Activated T-cell treated with anti-CD3 and anti-CD28 coated beads, Interleukin-2, amount 50 U/mL, for 24 hours (primary cell): ENCODE measurements around the gene CHPF.

Source experiments
- DNase-seq: peaks from one replicate; pipeline ENCODE4 v3.0.0-alpha.2; 2020
- H3K27ac Mint-ChIP-seq: 2 replicates; pipeline ENCODE4 v1.8.0; 2020; ENCODE audit warnings: mild to moderate bottlenecking, mixed read lengths
- H3K27me3 Mint-ChIP-seq: 2 replicates; pipeline ENCODE4 v1.8.0; 2020; ENCODE audit warnings: mixed read lengths
- H3K36me3 Mint-ChIP-seq: 2 replicates; pipeline ENCODE4 v1.8.0; 2020; ENCODE audit warnings: low read depth, mixed read lengths
- H3K4me1 Mint-ChIP-seq: 2 replicates; pipeline ENCODE4 v1.8.0; 2020; ENCODE audit warnings: low read depth, mixed read lengths
- H3K4me3 Mint-ChIP-seq: 2 replicates; pipeline ENCODE4 v1.8.0; 2020; ENCODE audit warnings: mild to moderate bottlenecking, moderate library complexity, mixed read lengths
- H3K9me3 Mint-ChIP-seq: 2 replicates; pipeline ENCODE4 v1.8.0; 2020; ENCODE audit warnings: mixed read lengths

Gene CHPF, protein sequence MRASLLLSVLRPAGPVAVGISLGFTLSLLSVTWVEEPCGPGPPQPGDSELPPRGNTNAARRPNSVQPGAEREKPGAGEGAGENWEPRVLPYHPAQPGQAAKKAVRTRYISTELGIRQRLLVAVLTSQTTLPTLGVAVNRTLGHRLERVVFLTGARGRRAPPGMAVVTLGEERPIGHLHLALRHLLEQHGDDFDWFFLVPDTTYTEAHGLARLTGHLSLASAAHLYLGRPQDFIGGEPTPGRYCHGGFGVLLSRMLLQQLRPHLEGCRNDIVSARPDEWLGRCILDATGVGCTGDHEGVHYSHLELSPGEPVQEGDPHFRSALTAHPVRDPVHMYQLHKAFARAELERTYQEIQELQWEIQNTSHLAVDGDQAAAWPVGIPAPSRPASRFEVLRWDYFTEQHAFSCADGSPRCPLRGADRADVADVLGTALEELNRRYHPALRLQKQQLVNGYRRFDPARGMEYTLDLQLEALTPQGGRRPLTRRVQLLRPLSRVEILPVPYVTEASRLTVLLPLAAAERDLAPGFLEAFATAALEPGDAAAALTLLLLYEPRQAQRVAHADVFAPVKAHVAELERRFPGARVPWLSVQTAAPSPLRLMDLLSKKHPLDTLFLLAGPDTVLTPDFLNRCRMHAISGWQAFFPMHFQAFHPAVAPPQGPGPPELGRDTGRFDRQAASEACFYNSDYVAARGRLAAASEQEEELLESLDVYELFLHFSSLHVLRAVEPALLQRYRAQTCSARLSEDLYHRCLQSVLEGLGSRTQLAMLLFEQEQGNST

DNA sequence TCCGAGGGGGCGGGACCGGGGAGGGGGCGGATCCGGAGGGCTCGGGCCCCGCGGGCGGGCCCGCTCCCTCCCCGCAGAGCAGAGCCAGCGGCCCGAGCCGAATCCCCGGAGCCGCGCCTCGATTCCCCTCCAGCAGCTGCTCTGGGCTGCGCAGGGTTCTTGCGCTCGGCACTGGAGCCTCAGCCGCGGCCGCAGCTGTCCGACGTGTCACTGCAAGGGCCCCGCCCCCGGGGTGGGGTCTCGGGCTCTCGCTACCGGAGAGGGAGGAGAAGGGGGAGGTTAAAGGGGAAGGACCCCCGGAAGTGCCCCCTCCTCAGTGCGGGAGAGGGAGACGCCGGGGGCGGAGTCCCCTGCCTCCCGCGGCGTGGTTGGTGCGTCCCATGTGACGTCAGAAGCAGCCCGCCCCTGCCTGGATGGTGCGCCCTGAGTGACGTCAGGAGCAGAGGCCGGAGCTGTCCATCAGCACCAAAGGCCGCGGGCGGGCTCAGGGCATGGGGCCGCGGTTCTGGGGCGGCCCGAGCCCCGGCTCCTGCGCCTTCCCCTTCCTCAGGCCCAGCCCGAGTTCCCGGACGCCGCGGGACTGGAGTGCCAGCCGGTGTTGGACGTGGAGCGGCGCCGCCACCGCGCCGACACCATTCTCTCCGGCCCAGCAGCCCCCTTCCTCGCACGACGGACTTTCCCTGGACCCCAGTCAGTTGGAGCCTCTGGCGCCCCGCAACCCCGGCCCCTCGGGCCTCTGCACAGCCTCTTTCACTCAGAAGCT, at the start of gene CHPF, which contains the start of gene TMEM198:
Gene CHPF (minus strand): TSS at position 214 of the 763 bp plus-strand sequence. CDS start 271 bp downstream, outside the sequence.
Gene TMEM198 (plus strand): TSS at position 433 of the 763 bp plus-strand sequence. CDS start 700 bp downstream, outside the sequence.
- DNase-seq = peak; percentile 96
- Mint-ChIP-seq H3K36me3 (peaks cover 31% of the 10 kb centered on the region), H3K9me3 (no peaks in the 10 kb centered on the region), H3K4me3 (peak within 1 kb of the TSS; percentile 90), H3K4me1 (peaks cover 30% of the 10 kb centered on the region), H3K27ac (peak within 1 kb of the TSS; percentile 84), H3K27me3 (peaks cover 21% of the 10 kb centered on the region)

DNA sequence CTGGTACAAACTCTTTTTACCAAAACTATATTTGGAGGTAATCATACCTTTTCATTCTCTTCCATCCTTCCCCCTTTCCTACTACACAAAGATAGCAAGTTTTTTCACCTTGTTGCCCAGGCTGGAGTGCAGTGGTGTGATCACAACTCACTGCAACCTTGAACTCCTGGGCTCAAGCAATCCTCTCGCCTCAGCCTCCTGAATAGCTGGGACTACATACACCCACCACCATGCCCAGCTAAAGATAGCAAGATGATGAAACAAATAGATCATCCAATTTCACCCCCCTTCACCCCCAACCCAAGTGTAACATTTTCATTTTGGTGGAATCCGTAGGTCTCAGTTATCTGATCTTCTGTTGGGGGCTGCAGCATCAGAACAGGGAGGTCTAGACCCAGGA, 49.5 kb upstream of the CHPF start:
- no peak overlapping the region for H3K4me3 Mint-ChIP-seq
- no peaks in the 10 kb centered on the region for H3K9me3 Mint-ChIP-seq
- DNase-seq = no peak
- H3K4me1 Mint-ChIP-seq = peaks cover 8% of the 10 kb centered on the region
- peaks cover 9% of the 10 kb centered on the region for H3K36me3 Mint-ChIP-seq
- H3K27me3 Mint-ChIP-seq = peaks cover 3% of the 10 kb centered on the region
- H3K27ac Mint-ChIP-seq = no peak overlapping the region

DNA sequence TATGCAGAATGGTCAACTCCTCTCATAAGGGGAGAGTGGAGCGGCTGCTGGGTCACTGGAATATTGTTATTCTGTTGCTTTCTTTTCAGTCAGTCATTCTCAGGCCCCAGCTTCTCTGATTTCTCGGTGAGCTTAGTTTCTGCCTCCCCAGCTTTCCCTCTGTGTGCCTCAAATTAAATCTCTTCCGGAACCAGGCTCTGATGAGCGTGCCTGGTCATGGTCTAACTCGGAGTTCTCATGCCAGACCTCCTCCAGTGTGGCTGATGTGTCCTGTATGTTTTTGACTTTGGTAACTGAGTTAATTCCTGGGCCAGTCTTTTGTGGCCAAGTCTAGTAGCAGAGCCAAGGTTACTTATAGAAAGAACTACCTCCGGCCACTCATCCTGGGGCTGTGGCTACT, 49.1 kb upstream of the CHPF start:
- DNase-seq = no peak
- Mint-ChIP-seq H3K36me3 (peaks cover 5% of the 10 kb centered on the region), H3K27me3 (peaks cover 3% of the 10 kb centered on the region), H3K4me1 (peaks cover 6% of the 10 kb centered on the region), H3K27ac (no peak overlapping the region), H3K9me3 (no peaks in the 10 kb centered on the region), H3K4me3 (no peak overlapping the region)

DNA sequence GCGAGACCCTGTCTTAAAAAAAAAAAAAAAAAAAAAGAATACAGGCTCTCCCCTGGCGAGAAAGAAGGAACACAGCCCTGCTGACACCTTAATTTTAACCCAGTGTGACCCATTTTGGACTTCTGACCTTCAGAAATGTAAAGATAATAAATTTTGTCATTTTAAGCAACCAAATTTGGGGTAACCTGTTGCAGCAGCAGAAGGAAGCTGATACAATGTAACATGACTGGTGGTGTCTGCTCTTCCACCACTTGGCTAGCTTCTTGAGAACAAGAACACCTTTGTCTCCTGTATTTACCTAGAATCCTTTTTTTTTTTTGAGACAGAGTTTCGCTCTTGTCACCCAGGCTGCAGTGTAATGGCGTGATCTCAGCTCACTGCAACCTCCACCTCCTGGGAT, 47.5 kb upstream of the CHPF start:
- H3K9me3 Mint-ChIP-seq = no peaks in the 10 kb centered on the region
- H3K36me3 Mint-ChIP-seq = no peaks in the 10 kb centered on the region
- H3K27me3 Mint-ChIP-seq = peaks cover 5% of the 10 kb centered on the region
- DNase-seq = no peak
- H3K27ac Mint-ChIP-seq = no peak overlapping the region
- H3K4me3 Mint-ChIP-seq = no peak overlapping the region
- no peaks in the 10 kb centered on the region for H3K4me1 Mint-ChIP-seq

DNA sequence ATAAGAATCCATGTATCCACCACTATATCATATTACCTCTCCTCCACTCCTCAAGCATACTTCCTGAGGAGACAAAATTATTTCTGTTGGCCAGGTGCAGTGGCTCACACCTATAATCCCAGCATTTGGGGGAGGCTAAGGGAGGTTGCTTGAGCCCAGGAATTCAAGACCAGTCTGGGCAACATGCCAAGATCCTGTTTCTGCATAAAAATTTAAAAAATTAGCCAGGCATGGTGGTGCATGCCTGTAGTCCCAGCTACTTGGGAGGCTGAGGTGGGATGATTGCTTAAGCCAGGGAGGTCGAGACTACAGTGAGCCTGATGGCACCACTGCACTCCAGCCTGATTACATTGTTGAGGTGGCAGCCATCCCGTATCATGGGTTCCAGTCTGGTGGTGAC, 37.7 kb upstream of the CHPF start:
- peaks cover 19% of the 10 kb centered on the region for H3K27me3 Mint-ChIP-seq
- H3K4me1 Mint-ChIP-seq = no peaks in the 10 kb centered on the region
- H3K4me3 Mint-ChIP-seq = no peak overlapping the region
- no peak overlapping the region for H3K27ac Mint-ChIP-seq
- DNase-seq = no peak
- H3K36me3 Mint-ChIP-seq = no peaks in the 10 kb centered on the region
- H3K9me3 Mint-ChIP-seq = no peaks in the 10 kb centered on the region

DNA sequence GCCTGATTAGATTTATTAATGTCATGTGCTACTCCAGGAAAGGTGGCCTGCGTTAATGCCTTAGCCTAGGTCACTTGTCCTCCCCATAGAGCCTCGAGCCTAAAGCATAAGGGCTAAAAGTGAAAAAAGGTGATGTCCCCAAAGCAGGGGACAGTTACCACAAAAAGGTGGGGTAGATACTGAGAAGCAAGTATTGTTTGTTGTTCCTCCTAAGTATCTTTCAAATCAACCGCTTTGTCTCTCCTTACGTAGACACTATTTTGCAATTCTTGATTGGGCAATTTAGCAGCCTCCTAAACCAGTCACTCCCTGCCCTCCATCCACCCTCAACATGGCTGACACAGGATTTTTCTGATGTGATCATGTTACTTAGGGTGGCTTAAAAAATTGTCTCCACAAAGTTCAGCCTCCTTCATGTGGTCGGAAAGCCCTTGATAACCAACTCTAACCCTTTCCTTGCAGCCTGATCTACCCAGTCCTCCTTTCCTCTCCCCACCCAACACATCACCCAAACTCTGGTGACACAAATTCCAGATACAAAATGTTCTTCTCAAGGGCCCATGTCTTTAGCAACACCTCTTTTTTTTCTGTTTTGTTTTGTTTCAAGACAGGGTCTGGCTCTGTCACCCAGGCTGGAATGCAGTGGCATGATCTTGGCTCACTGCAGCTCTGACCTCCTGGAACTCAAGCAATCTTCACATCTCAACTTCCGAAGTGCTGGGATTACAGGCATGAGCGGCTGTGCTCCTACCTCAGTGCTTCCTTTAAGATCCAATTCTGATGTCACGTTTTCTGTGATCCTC, 35.4 kb upstream of the CHPF start:
- H3K9me3 Mint-ChIP-seq = no peaks in the 10 kb centered on the region
- H3K4me1 Mint-ChIP-seq = no peaks in the 10 kb centered on the region
- no peak overlapping the region for H3K27ac Mint-ChIP-seq
- H3K36me3 Mint-ChIP-seq = no peaks in the 10 kb centered on the region
- DNase-seq = no peak
- H3K4me3 Mint-ChIP-seq = no peak overlapping the region
- peaks cover 30% of the 10 kb centered on the region for H3K27me3 Mint-ChIP-seq

DNA sequence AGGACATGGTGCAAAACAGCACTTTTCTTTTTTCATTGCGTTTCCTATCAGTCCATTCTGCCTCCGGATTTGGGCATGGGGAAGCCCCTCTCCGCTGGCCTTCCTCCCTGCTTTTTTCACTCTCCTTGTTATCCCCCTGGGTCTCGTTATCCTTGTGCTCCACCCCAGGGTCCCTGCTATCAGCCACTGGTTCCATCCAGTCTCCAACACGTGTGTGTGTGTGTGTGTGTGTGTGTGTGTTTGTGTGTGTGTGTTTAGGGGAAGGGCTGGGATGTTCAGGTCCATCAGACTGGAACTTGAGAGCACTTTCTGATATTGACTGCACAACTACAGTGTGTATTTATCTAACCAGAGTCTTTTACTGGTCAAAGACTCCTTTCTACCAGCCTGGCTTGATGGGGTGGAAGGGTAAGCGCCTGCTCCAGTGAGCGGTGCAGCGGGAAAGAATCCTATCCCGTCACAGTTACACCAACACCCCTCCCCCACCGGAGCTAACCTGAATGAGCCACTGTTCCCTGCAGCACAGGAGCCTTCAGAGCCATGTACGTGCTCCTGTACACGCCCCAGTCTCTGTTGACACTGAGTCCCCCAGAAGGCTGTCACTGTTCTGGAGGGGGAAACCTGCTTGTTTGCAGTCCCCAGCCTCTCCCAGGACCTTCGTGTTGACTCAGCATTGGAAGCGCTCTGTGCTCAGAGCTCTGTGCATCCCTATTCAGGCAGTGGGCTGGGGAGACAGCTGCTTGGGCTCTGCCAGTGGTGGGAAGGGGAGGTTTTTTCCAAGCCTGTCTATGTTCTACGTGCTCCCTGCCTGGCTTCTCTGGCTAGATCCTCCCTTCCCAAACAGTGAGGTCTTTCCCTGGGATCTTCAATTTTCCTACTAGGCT, 33.1 kb upstream of the CHPF start:
- Mint-ChIP-seq H3K36me3 (no peaks in the 10 kb centered on the region), H3K27ac (no peak overlapping the region), H3K4me1 (no peaks in the 10 kb centered on the region), H3K27me3 (peaks cover 48% of the 10 kb centered on the region), H3K4me3 (no peak overlapping the region), H3K9me3 (no peaks in the 10 kb centered on the region)
- no peak for DNase-seq

DNA sequence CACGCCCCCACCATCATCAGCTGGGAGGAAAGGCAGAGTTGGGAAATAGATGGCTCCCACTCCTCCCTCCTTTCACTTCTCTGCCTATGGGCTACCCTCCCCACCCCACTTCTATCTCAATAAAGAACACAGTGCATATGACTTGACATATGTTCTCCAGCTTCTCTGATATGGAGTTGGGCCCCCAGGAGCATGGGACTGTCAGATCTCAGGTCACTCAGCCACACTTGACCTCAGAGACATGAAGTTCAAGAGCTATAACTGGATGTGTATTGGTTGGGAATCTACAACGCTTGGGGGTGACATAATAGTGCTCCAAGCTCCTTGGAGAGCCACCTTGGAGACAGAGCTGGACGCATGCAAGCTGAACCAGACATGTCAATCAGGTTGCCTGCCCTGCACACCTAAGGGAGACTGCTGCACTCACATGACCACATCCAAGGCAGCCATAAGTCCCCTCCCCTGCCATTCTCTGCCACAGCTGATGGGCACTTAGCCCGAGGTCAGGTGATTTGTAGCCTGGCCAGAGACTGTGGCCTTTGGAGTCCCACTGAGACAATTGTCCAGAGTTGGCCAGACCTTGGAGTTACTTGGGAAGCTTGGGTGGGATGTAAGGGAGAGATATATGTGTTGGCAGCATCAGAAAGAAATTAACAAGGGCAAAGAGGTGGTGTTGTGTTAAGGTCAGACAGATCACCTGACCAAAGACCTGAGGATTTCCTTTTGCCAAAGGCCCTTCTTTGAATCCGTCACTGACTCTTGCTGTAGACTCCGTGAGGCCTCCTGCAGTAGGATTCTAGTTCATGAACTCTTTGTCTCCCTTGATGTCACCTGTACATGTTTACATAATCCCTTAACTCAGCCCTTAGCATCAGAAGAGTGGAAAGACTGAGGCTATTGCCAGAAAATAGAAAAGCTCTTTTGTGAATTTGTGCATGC, 32.2 kb upstream of the CHPF start:
- DNase-seq = no peak
- Mint-ChIP-seq H3K4me3 (no peak overlapping the region), H3K27me3 (peaks cover 52% of the 10 kb centered on the region)

DNA sequence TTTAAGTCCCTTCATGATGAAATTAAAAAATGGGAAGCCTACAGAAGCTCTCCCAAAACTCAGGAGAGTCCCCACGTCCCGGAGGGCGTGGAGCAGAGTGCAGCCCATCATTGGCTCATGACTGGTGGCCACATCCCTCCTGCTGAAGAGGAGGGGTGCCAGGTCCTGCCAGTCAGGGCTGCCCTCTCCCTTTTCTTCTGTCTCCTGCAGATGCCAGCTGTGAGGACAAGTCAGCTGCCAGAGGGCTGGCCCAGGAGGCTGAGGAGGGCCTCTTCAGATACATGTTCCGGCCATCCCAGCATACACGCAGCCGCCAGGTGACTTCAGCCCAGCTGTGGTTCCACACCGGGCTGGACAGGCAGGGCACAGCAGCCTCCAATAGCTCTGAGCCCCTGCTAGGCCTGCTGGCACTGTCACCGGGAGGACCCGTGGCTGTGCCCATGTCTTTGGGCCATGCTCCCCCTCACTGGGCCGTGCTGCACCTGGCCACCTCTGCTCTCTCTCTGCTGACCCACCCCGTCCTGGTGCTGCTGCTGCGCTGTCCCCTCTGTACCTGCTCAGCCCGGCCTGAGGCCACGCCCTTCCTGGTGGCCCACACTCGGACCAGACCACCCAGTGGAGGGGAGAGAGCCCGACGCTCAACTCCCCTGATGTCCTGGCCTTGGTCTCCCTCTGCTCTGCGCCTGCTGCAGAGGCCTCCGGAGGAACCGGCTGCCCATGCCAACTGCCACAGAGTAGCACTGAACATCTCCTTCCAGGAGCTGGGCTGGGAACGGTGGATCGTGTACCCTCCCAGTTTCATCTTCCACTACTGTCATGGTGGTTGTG, 31.1 kb upstream of the CHPF start:
- DNase-seq = no peak
- no peak overlapping the region for H3K4me3 Mint-ChIP-seq
- peaks cover 3% of the 10 kb centered on the region for H3K4me1 Mint-ChIP-seq
- peaks cover 58% of the 10 kb centered on the region for H3K27me3 Mint-ChIP-seq
- H3K9me3 Mint-ChIP-seq = no peaks in the 10 kb centered on the region
- no peaks in the 10 kb centered on the region for H3K36me3 Mint-ChIP-seq
- no peak overlapping the region for H3K27ac Mint-ChIP-seq

More for the DNA sequence above, 32.2 kb upstream of the CHPF start:
- Mint-ChIP-seq H3K27ac (no peak overlapping the region), H3K9me3 (no peaks in the 10 kb centered on the region), H3K4me1 (no peaks in the 10 kb centered on the region), H3K36me3 (no peaks in the 10 kb centered on the region)

DNA sequence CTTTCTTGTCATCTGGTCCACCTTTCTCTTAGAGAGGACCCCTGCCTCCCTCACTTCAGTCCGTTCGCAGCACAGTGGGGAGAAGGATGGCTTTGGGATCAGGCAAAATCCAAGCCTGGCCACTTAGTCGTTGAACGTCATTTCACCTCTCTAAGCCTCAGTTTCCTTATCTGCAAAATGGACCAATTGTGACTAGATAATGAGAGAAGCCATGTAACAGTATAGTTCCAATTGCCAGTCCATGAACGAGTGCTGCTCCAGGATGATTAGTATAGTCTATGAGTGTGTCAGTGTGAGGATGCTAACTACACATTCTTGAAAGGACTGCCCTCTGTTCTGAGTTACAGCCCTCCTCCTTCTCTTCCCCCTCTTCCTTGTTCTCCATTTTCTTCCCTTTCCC, 29.6 kb upstream of the CHPF start:
- H3K4me3 Mint-ChIP-seq = no peak overlapping the region
- H3K27me3 Mint-ChIP-seq = peaks cover 68% of the 10 kb centered on the region

DNA sequence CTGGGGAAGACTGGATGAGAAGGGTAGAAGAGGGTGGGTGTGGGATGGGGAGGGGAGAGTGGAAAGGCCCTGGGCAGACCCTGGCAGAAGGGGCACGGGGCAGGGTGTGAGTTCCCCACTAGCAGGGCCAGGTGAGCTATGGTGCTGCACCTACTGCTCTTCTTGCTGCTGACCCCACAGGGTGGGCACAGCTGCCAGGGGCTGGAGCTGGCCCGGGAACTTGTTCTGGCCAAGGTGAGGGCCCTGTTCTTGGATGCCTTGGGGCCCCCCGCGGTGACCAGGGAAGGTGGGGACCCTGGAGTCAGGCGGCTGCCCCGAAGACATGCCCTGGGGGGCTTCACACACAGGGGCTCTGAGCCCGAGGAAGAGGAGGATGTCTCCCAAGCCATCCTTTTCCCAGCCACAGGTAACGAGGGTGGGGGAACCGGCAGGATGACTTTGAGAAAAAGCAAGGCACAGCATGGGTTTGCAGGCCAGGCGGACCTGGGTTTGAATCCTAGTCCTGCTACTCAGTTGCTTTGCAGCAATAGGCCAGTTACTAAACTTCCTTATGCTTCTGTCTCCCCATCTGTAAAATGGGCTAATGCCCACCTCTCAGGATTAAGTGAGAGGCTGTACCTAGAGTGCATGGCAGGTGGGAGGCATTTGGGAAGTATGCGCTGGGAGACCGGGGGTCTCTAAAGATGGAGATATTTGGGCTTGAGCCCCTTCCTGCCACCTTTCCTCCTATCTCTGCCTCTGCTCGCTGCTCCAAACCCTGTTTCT, 28.8 kb upstream of the CHPF start, which contains the start of gene INHA:
Gene INHA (plus strand): TSS at position 74 of the 765 bp plus-strand sequence. CDS start 65 bp downstream, at position 139.
- H3K36me3 Mint-ChIP-seq = no peaks in the 10 kb centered on the region
- peaks cover 3% of the 10 kb centered on the region for H3K4me1 Mint-ChIP-seq
- peaks cover 71% of the 10 kb centered on the region for H3K27me3 Mint-ChIP-seq

More for the DNA sequence above, 29.6 kb upstream of the CHPF start:
- no peaks in the 10 kb centered on the region for H3K9me3 Mint-ChIP-seq
- peaks cover 3% of the 10 kb centered on the region for H3K4me1 Mint-ChIP-seq
- H3K36me3 Mint-ChIP-seq = no peaks in the 10 kb centered on the region
- no peak overlapping the region for H3K27ac Mint-ChIP-seq
- DNase-seq = no peak

More for the DNA sequence above, 28.8 kb upstream of the CHPF start, which contains the start of gene INHA:
- no peak within 1 kb of the TSS for H3K27ac Mint-ChIP-seq
- H3K4me3 Mint-ChIP-seq = no peak within 1 kb of the TSS
- H3K9me3 Mint-ChIP-seq = no peaks in the 10 kb centered on the region
- DNase-seq = no peak
